Caco-2 (cell line): ENCODE results near the gene C3orf20. TPM values are rescaled to one million over a fixed set of nuclear protein-coding genes. Genes with fewer than 3 reads are reported as not detected.

Experiments
- BruUV-seq: library from RNA; stranded (reverse); fragments of 400-500 nt; replicated peaks from 2 replicates; lab custom pipeline; 2021; lab: Mats Ljungman, UMichigan
- CTCF ChIA-PET: fragments of 300-600 bp; sonication (Branson Sonifier 250); formaldehyde crosslinking; loops from one replicate; lab custom pipeline; 2022; ENCODE audit warnings: antibody characterized with exemption; lab: Charles Lee
- POLR2A ChIA-PET: fragments of 300-600 bp; sonication (Branson Sonifier 250); formaldehyde crosslinking; loops from one replicate; lab custom pipeline; 2022; ENCODE audit warnings: antibody characterized with exemption; lab: Charles Lee
- DNase-seq, 2 experiments: peaks; one replicate each; pipeline versions ENCODE4 v3.0.0 to v3.0.0-alpha.2; 2020 to 2022
- H3K27me3 ChIP-seq: replicated peaks from 2 replicates; pipeline ENCODE4 v1.6.0; 2011; ENCODE audit warnings: low read length; ENCODE audit not compliant: control insufficient read depth, insufficient read depth
- H3K36me3 ChIP-seq: 2 replicates; pipeline ENCODE4 v1.5.1; 2011; ENCODE audit warnings: low read length; ENCODE audit not compliant: control insufficient read depth, insufficient read depth
- H3K4me1 ChIP-seq: fragments of 250-450 bp; sonication (Bioruptor Pico); 2 replicates; pipeline ENCODE4 v1.5.1; 2020; ENCODE audit warnings: mild to moderate bottlenecking
- H3K4me3 ChIP-seq: 2 replicates; pipeline ENCODE4 v1.5.1; 2011; ENCODE audit warnings: low read depth, mild to moderate bottlenecking, control low read depth, low read length
- H3K9me3 ChIP-seq: fragments of 250-450 bp; sonication (Bioruptor Pico); 2 replicates; pipeline ENCODE4 v1.5.1; 2020; ENCODE audit warnings: mild to moderate bottlenecking, moderate library complexity
- H3K27ac Mint-ChIP-seq: one replicate; pipeline ENCODE4 v1.8.0; 2022; ENCODE audit warnings: mixed read lengths; ENCODE audit not compliant: unreplicated experiment
- H3K27me3 Mint-ChIP-seq: one replicate; pipeline ENCODE4 v1.8.0; 2022; ENCODE audit warnings: mixed read lengths; ENCODE audit not compliant: insufficient read depth, unreplicated experiment
- H3K36me3 Mint-ChIP-seq: one replicate; pipeline ENCODE4 v1.8.0; 2022; ENCODE audit warnings: mild to moderate bottlenecking, mixed read lengths; ENCODE audit not compliant: insufficient read depth, unreplicated experiment
- H3K4me1 Mint-ChIP-seq: one replicate; pipeline ENCODE4 v1.8.0; 2022; ENCODE audit warnings: low read depth, mixed read lengths; ENCODE audit not compliant: unreplicated experiment
- H3K4me3 Mint-ChIP-seq: one replicate; pipeline ENCODE4 v1.8.0; 2022; ENCODE audit warnings: mild to moderate bottlenecking, moderate library complexity, mixed read lengths; ENCODE audit not compliant: unreplicated experiment
- H3K9me3 Mint-ChIP-seq: one replicate; pipeline ENCODE4 v1.8.0; 2022; ENCODE audit warnings: mixed read lengths; ENCODE audit not compliant: unreplicated experiment
- CTCF ChIP-seq, 2 experiments: fragments of 200-600 bp in 1 of 2; IDR thresholded peaks; 1 replicate in 1 of 2; 2 replicates in 1 of 2; pipeline versions ENCODE4 v1.5.1 to v1.8.0; 2011 to 2022; ENCODE audit warnings: antibody characterized with exemption in 1 of 2, control low read depth in 1 of 2, inconsistent platforms in 1 of 2, low read depth in 1 of 2, low read length in 1 of 2, mild to moderate bottlenecking in 1 of 2, moderate library complexity in 1 of 2; ENCODE audit not compliant: insufficient read depth in 1 of 2, severe bottlenecking in 1 of 2, unreplicated experiment in 1 of 2
- intact Hi-C: fragments of 100-400 bp; cut with micrococcal nuclease; formaldehyde crosslinking; loops from one replicate; pipeline ENCODE4 v1.10.0; 2022; ENCODE audit not compliant: unreplicated experiment
- total RNA-seq: library from RNA; stranded (reverse); gene quantifications from 2 replicates; pipeline ENCODE4 v1.2.3, GENCODE V29; 2022

Gene C3orf20
- total RNA-seq, 1 experiment from 2014 or later: 0.09 TPM

- ChIA-PET POLR2A (interaction anchor here (0.6 kb wide), 1 partner anchor 155 kb away, joined by 3 read pairs; no protein-coding TSS in a partner anchor), CTCF (interaction anchor here (0.5 to 2.1 kb wide), 4 partner anchors 34 to 975 kb away, joined by 3 to 6 read pairs (median 6); no protein-coding TSS in a partner anchor)
- intact Hi-C loops: loop anchor here (5.0 kb wide), 1 partner anchor 290 kb away; no protein-coding TSS in a partner anchor
- H3K9me3 Mint-ChIP-seq: no peaks in the 10 kb centered on the region
- Histone ChIP-seq H3K4me3 (no peak overlapping the region), H3K9me3 (no peaks in the 10 kb centered on the region), H3K27me3 (no peaks in the 10 kb centered on the region), H3K36me3 (no peaks in the 10 kb centered on the region), H3K4me1 (no peaks in the 10 kb centered on the region)
- no TSS peak for BruUV-seq
- DNase-seq: no peak
- H3K36me3 Mint-ChIP-seq: no peaks in the 10 kb centered on the region
- no peaks in the 10 kb centered on the region for H3K27me3 Mint-ChIP-seq
- no peaks in the 10 kb centered on the region for H3K4me1 Mint-ChIP-seq
- H3K27ac Mint-ChIP-seq: no peak overlapping the region
- no peak for TF ChIP-seq CTCF (IDR thresholded peaks at IDR 0.05; ENCODE audit: insufficient read depth in 1 of 2, low read depth in 1 of 2, low read length in 1 of 2, severe bottlenecking in 1 of 2, unreplicated experiment in 1 of 2)
- no peak overlapping the region for H3K4me3 Mint-ChIP-seq
These were observed 43.1 kb upstream of the C3orf20 start for GRCh38 chr3:14631687-14632441.

GRCh38 chr3:14632442-14632930 is 42.5 kb upstream of the C3orf20 start:
- Histone ChIP-seq H3K9me3 (no peaks in the 10 kb centered on the region), H3K36me3 (no peaks in the 10 kb centered on the region), H3K27me3 (no peaks in the 10 kb centered on the region), H3K4me1 (no peaks in the 10 kb centered on the region), H3K4me3 (no peak overlapping the region)
- no peak for TF ChIP-seq CTCF (IDR thresholded peaks at IDR 0.05; ENCODE audit: insufficient read depth in 1 of 2, low read depth in 1 of 2, low read length in 1 of 2, severe bottlenecking in 1 of 2, unreplicated experiment in 1 of 2)
- ChIA-PET POLR2A (interaction anchor here (0.6 kb wide), 1 partner anchor 155 kb away, joined by 3 read pairs; no protein-coding TSS in a partner anchor), CTCF (interaction anchor here (1.6 to 2.1 kb wide), 2 partner anchors 54 to 149 kb away, joined by 6 read pairs; no protein-coding TSS in a partner anchor)
- Mint-ChIP-seq H3K27me3 (no peaks in the 10 kb centered on the region), H3K27ac (no peak overlapping the region), H3K4me1 (no peaks in the 10 kb centered on the region), H3K4me3 (no peak overlapping the region), H3K9me3 (no peaks in the 10 kb centered on the region), H3K36me3 (no peaks in the 10 kb centered on the region)
- no TSS peak for BruUV-seq
- no peak for DNase-seq
- intact Hi-C loops: loop anchor here (5.0 kb wide), 1 partner anchor 290 kb away; no protein-coding TSS in a partner anchor

- ChIA-PET CTCF (no interaction called here), POLR2A (no interaction called here)
- BruUV-seq: no TSS peak
- no peaks in the 10 kb centered on the region for H3K27me3 Mint-ChIP-seq
- no peak for TF ChIP-seq CTCF (IDR thresholded peaks at IDR 0.05; ENCODE audit: insufficient read depth in 1 of 2, low read depth in 1 of 2, low read length in 1 of 2, severe bottlenecking in 1 of 2, unreplicated experiment in 1 of 2)
- no peak for DNase-seq
- Histone ChIP-seq H3K9me3 (no peaks in the 10 kb centered on the region), H3K4me3 (no peak overlapping the region), H3K4me1 (no peaks in the 10 kb centered on the region), H3K27me3 (no peaks in the 10 kb centered on the region), H3K36me3 (no peaks in the 10 kb centered on the region)
- H3K9me3 Mint-ChIP-seq: no peaks in the 10 kb centered on the region
- intact Hi-C loops: loop anchor here (5.0 kb wide), 1 partner anchor 289 kb away; no protein-coding TSS in a partner anchor
- no peak overlapping the region for H3K27ac Mint-ChIP-seq
- H3K4me1 Mint-ChIP-seq: no peaks in the 10 kb centered on the region
- no peak overlapping the region for H3K4me3 Mint-ChIP-seq
- no peaks in the 10 kb centered on the region for H3K36me3 Mint-ChIP-seq
These were observed 41.5 kb upstream of the C3orf20 start for GRCh38 chr3:14633417-14633816.
